Omental fat pad (tissue), 4 donors: ENCODE results near the gene OXCT2. TPM values are rescaled to one million over a fixed set of nuclear protein-coding genes. Genes with fewer than 3 reads are reported as not detected.

Experiments
- ATAC-seq: fragments of 150-250 bp; one replicate; pipeline ENCODE4 v1.9.1; 2016; ENCODE audit warnings: mild to moderate bottlenecking, moderate library complexity; ENCODE audit not compliant: low FRiP score
- DNase-seq: peaks from one replicate; pipeline ENCODE4 v3.0.0-alpha.2; 2019; ENCODE audit warnings: low spot score
- total RNA-seq, 4 donors: library from RNA; depleted of rRNA; stranded (reverse); fragments of >200 nt; gene quantifications; one replicate each; pipeline ENCODE4 v1.1.0, GENCODE V29; 2016
- TF ChIP-seq, protein P1 (sequence below), 3 donors: fragments of 450-650 bp; IDR thresholded peaks; one replicate each; pipeline ENCODE4 v1.5.1; 2016 to 2017; ENCODE audit warnings: antibody characterized with exemption in 3 of 3, mild to moderate bottlenecking in 3 of 3, moderate library complexity in 2 of 3

Gene OXCT2
- total RNA-seq, 4 donors from 2014 or later: 0.24 to 1.4 (median 0.31) TPM

DNA sequence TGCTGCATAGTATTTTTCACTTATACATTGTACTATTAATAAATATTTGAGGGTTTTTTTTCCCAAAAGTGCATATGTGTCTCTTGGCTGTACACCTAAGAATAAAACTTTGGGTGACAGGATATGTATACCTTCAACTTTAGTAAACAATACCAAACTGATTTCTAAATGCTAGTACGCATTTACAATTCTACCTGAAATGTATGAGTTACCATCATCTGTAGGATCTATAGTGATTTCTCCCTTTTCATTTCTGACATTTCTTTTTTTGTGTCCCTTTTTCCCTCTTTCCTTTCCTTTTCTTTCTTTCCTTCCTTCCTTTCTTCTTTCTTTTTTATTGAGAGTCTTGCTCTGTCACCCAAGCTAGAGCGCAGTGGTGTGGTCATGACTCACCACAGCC lies 34.2 kb upstream of the OXCT2 start:
- ATAC-seq (no peak), DNase-seq (no peak)
- TF ChIP-seq, protein P1, sequence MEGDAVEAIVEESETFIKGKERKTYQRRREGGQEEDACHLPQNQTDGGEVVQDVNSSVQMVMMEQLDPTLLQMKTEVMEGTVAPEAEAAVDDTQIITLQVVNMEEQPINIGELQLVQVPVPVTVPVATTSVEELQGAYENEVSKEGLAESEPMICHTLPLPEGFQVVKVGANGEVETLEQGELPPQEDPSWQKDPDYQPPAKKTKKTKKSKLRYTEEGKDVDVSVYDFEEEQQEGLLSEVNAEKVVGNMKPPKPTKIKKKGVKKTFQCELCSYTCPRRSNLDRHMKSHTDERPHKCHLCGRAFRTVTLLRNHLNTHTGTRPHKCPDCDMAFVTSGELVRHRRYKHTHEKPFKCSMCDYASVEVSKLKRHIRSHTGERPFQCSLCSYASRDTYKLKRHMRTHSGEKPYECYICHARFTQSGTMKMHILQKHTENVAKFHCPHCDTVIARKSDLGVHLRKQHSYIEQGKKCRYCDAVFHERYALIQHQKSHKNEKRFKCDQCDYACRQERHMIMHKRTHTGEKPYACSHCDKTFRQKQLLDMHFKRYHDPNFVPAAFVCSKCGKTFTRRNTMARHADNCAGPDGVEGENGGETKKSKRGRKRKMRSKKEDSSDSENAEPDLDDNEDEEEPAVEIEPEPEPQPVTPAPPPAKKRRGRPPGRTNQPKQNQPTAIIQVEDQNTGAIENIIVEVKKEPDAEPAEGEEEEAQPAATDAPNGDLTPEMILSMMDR (IDR thresholded peaks at IDR 0.05): no peak

DNA sequence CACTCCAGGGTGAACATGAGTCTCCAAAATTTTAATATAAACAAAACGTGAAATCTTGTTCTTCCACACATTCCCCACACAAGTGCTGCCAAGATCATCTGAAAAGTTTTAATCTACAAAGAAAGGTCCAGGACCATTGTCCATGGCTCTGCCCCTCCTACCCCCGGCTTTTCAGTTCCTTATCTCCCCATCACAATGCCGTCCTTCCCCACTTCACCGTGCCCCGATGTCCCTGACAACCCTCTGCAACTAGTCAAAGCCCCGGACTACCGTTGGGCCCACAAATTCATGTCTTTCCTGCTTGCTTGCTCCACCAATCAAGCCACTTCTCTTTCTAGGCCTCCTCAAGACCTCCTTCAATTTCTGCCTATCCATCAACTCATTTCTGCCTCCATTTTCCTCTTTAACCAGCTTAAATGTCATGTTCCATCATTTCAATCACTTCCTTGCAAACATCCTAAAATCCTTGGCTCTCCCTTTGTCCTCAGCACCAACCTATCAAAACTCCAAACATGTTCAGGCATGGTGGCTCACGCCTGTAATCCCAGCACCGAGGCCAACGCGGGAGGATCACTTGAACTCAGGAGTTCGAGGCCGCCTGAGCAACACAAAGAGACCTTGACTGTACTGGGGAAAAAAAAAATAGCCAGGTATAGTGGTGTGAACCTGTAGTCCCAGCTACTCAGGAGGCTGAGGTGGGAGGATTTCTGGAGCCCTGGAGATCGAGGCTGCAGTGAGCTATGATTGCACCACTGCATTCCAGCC lies 31.5 kb upstream of the OXCT2 start:
- DNase-seq (no peak), ATAC-seq (no peak)
- TF ChIP-seq, protein P1 (IDR thresholded peaks at IDR 0.05): no peak

DNA sequence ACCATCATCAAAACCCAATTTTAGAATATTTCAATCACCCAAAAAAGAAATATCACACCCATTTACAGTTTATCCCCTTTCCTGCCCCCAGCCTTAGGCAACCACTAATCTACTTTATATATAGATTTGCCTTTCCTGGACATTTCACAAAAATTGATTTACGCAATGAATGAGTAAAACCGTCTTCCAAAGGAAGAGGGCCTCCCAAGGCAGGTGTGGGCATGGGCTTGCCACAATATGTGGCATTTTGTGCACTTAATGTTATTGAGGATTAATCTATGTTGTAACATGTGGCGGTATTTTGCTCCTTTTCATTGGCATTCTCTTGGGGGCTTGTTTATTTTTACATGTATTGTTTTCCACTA lies 29.3 kb upstream of the OXCT2 start:
- TF ChIP-seq, protein P1 (IDR thresholded peaks at IDR 0.05): no peak
- no peak for ATAC-seq
- DNase-seq: no peak

DNA sequence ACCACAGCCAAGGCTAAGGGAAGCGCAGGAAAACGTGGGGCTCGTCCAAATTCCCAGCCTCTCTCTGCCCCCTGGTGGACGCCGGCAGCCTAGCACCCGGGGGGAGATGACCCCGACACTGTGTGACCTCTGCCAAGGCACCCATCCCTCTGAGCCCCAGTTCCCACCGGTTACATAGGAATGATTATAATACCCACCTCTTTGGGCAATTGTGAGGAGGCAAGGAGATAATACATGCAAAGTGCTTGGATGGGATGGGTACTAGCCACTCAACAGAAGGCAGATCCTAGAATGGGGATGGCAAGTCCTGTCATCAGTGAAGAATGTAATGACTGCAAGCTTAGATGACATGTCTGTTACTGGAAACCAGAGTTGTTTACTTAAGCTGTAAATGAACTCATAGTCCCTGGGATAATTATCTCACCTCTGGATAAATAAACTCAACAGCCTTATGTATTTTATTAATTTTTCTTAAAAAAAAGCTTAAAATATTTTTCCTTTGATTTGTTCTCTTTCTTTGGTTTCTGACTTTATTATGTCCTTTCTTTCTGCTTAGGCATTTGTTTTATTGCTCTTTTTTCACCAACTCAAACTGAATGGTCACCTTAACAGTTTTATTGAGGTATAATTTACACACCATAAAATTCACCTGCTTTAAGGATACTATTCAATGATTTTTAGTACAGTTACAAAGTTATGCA lies 28.8 kb upstream of the OXCT2 start:
- TF ChIP-seq, protein P1 (IDR thresholded peaks at IDR 0.05): peak in 2 of 3 donors; percentile 55 to 87
- ATAC-seq (peak; percentile 83), DNase-seq (peak; percentile 47)

- DNase-seq: peak; percentile 30
- ATAC-seq: peak; percentile 64
Observed at GRCh38 chr1:39798859-39799769, 28.0 kb upstream of the OXCT2 start.

GRCh38 chr1:39795651-39796050 lies 24.5 kb upstream of the OXCT2 start:
- TF ChIP-seq, protein P1 (IDR thresholded peaks at IDR 0.05): no peak
- ATAC-seq (no peak), DNase-seq (no peak)

DNA sequence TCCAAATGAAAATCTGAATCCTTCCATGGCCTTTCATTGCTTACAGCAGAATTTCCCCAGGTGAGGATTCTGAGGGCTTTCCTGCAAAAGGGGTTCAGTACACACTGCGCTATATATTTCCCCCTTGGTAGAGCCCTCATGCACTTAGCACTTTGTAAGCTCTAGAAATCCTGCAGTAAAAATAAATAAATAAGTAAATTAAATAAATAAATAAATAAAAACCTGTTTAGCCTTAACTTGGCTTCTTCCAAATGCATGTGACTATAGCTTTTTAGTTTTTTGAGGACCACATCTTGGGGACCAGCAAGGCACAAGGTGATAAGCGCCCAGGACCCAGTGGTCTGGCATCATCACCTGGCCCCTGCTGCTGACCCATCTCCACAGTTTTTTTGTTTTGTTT lies 20.7 kb upstream of the OXCT2 start:
- DNase-seq (no peak), ATAC-seq (no peak)
- TF ChIP-seq, protein P1 (IDR thresholded peaks at IDR 0.05): no peak
